KMS-11 (cell line): ENCODE measurements around the gene STX8.

ENCODE experiments used
- H2AFZ ChIP-seq: fragments of 200-600 bp; sonication (generic); 2 replicates; pipeline ENCODE4 v1.6.1; 2016; ENCODE audit warnings: antibody characterized with exemption, mixed run types, low read depth
- H3K27ac ChIP-seq: fragments of 200-600 bp; sonication (generic); 2 replicates; pipeline ENCODE4 v1.6.1; 2016; ENCODE audit warnings: mild to moderate bottlenecking, mixed run types
- H3K27me3 ChIP-seq: fragments of 200-600 bp; sonication (generic); 2 replicates; pipeline ENCODE4 v1.6.1; 2017; ENCODE audit warnings: mild to moderate bottlenecking, low read depth, mixed run types, moderate library complexity; ENCODE audit not compliant: insufficient read depth
- H3K36me3 ChIP-seq: fragments of 200-600 bp; sonication (generic); 2 replicates; pipeline ENCODE4 v1.6.1; 2017; ENCODE audit warnings: mild to moderate bottlenecking, mixed run types; ENCODE audit not compliant: insufficient read depth
- H3K4me1 ChIP-seq: fragments of 200-600 bp; sonication (generic); 2 replicates; pipeline ENCODE4 v1.6.1; 2016; ENCODE audit warnings: mild to moderate bottlenecking, low read depth, mixed run types; ENCODE audit not compliant: poor library complexity, severe bottlenecking
- H3K4me2 ChIP-seq: fragments of 200-600 bp; sonication (generic); 2 replicates; pipeline ENCODE4 v1.7.0; 2016; ENCODE audit warnings: mild to moderate bottlenecking, mixed run types
- H3K4me3 ChIP-seq: fragments of 200-600 bp; sonication (generic); IDR thresholded peaks from 2 replicates; pipeline ENCODE4 v1.6.1; 2017; ENCODE audit warnings: low read depth, low read length, mixed read lengths; ENCODE audit not compliant: insufficient read depth
- H3K79me2 ChIP-seq: fragments of 200-600 bp; sonication (generic); 2 replicates; pipeline ENCODE4 v1.6.1; 2016; ENCODE audit warnings: low read depth, mixed run types; ENCODE audit not compliant: insufficient read depth
- H3K9ac ChIP-seq: fragments of 200-600 bp; sonication (generic); 2 replicates; pipeline ENCODE4 v1.6.1; 2016; ENCODE audit warnings: mild to moderate bottlenecking, mixed run types
- H4K20me1 ChIP-seq: fragments of 200-600 bp; sonication (generic); 2 replicates; pipeline ENCODE4 v1.6.1; 2016; ENCODE audit warnings: mild to moderate bottlenecking, mixed run types; ENCODE audit not compliant: insufficient read depth
- TF ChIP-seq, protein P1 (sequence below): fragments of 200-600 bp; sonication (generic); conservative IDR thresholded peaks from 2 replicates; pipeline ENCODE4 v1.6.1; 2017; ENCODE audit warnings: low read depth, mild to moderate bottlenecking, antibody characterized with exemption, low read length, moderate library complexity, mixed read lengths

The STX8 gene

DNA sequence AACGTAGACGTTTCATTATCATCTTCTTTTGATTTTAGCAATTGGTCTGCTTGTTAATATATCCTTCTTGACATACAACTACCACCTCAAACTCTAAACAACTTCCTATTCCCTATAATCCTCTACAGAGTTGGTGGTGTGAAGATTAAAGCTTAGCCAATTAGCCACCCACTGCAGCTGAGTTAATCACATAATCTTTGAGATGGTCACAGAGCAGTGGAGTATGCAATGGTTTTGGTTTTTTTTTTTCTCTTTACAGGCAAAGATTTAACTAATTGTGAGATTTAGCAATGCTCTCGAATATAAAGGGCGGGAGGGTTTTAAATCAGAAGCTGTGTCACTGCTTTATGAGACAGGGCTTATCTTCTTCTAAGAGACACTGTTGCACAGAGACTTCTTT, 37.0 kb downstream of the STX8 start:
- Histone ChIP-seq H3K79me2 (no peaks in the 10 kb centered on the region), H4K20me1 (no peaks in the 10 kb centered on the region), H3K4me3 (no peak overlapping the region), H3K9ac (no peak overlapping the region), H3K27me3 (no peaks in the 10 kb centered on the region), H3K36me3 (no peaks in the 10 kb centered on the region), H3K27ac (no peak overlapping the region), H3K4me1 (no peaks in the 10 kb centered on the region), H2AFZ (no peak overlapping the region), H3K4me2 (no peak overlapping the region)
- TF ChIP-seq, protein P1, sequence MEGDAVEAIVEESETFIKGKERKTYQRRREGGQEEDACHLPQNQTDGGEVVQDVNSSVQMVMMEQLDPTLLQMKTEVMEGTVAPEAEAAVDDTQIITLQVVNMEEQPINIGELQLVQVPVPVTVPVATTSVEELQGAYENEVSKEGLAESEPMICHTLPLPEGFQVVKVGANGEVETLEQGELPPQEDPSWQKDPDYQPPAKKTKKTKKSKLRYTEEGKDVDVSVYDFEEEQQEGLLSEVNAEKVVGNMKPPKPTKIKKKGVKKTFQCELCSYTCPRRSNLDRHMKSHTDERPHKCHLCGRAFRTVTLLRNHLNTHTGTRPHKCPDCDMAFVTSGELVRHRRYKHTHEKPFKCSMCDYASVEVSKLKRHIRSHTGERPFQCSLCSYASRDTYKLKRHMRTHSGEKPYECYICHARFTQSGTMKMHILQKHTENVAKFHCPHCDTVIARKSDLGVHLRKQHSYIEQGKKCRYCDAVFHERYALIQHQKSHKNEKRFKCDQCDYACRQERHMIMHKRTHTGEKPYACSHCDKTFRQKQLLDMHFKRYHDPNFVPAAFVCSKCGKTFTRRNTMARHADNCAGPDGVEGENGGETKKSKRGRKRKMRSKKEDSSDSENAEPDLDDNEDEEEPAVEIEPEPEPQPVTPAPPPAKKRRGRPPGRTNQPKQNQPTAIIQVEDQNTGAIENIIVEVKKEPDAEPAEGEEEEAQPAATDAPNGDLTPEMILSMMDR, result no peak

DNA sequence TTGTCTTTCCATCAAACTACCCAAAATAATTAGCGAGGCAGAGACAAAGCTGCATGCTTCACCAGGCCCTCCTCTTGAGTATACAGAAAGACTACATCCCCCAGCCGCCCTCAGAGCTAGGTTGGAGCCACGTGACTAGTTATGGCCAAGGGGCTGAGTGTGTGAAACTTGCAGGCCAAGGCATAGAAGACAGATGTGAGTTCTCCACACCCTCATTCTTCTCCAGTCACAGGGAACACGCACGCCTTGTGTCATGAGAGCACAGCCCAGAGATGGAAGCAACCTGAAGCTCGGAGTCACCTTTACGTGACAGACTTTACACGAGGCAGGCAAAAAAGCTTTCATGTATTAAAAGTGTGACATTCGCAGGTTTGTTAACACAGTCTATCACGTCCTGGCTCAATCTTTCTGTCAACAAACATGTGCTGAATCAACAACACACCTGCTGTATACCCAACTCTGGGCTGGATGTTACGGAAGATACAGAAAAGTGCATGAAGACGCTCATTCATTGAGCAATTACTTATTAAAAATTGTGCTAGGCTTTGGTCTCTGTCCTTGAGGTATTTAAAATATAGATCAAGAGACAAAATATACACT, 38.3 kb downstream of the STX8 start:
- TF ChIP-seq, protein P1, result no peak
- H3K27me3 ChIP-seq, result no peaks in the 10 kb centered on the region
- H3K4me2 ChIP-seq, result no peak overlapping the region
- H3K4me1 ChIP-seq, result no peaks in the 10 kb centered on the region
- H3K27ac ChIP-seq, result no peak overlapping the region
- H3K9ac ChIP-seq, result no peak overlapping the region
- H4K20me1 ChIP-seq, result no peaks in the 10 kb centered on the region
- H3K36me3 ChIP-seq, result no peaks in the 10 kb centered on the region
- H3K79me2 ChIP-seq, result no peaks in the 10 kb centered on the region
- H3K4me3 ChIP-seq, result no peak overlapping the region
- no peak overlapping the region for H2AFZ ChIP-seq

DNA sequence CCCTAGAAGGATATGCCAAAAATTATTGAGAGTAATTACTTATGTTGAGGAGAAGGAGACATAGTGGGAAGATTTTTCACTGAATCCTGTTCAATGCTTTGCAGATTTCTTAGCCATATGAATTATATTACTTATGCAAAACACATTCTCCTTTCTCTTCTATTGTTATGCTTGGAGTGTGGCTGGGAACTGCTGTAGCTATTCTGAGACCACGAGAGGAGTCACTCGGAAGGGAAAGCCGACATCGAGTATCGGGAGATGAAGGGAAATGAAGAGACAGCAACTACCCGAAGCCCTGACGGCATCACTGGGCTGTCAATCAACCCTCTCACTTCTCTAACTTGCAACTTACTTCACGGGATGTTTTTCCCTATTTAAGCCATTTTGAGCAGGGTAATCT, 39.6 kb downstream of the STX8 start:
- TF ChIP-seq, protein P1, result no peak
- H3K36me3 ChIP-seq, result no peaks in the 10 kb centered on the region
- H2AFZ ChIP-seq, result no peak overlapping the region
- no peaks in the 10 kb centered on the region for H4K20me1 ChIP-seq
- H3K27ac ChIP-seq, result no peak overlapping the region
- no peaks in the 10 kb centered on the region for H3K27me3 ChIP-seq
- no peaks in the 10 kb centered on the region for H3K79me2 ChIP-seq
- H3K4me3 ChIP-seq, result no peak overlapping the region
- H3K9ac ChIP-seq, result no peak overlapping the region
- no peak overlapping the region for H3K4me2 ChIP-seq
- no peaks in the 10 kb centered on the region for H3K4me1 ChIP-seq

DNA sequence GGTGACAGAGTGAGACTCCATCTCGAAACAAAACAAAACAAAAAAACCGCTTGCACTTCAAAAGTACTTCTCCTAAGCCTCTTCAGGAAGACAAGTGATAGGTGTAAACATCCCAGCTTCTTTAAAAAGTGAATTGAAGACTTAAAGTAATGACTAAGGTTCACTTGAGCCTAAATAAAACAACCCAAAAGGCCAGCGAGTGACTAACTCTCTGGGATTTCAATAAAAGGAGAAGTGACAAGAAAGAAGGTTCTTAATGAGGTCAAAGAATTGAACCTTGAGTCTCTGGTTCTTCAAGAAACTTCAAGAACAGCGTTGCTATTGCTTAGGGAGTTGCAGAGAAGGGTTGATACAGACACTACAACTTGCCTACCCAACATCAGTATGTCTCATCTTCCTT, 42.2 kb downstream of the STX8 start:
- Histone ChIP-seq H4K20me1 (no peaks in the 10 kb centered on the region), H3K4me1 (no peaks in the 10 kb centered on the region), H3K4me2 (no peak overlapping the region), H3K36me3 (no peaks in the 10 kb centered on the region), H3K79me2 (no peaks in the 10 kb centered on the region), H3K27ac (no peak overlapping the region), H3K9ac (no peak overlapping the region), H3K27me3 (no peaks in the 10 kb centered on the region), H2AFZ (no peak overlapping the region), H3K4me3 (no peak overlapping the region)
- TF ChIP-seq, protein P1, result no peak
